H9 (cell line): Measurements from ENCODE around the gene HOXD8. TPM values are rescaled to one million over a fixed set of nuclear protein-coding genes. Genes with fewer than 3 reads are reported as not detected.

ENCODE experiments used
- DNase-seq: peaks from one replicate; pipeline ENCODE4 v3.0.0-alpha.2; 2017
- H2AFZ ChIP-seq: one replicate; pipeline ENCODE4 v1.6.1; 2013; ENCODE audit warnings: mild to moderate bottlenecking, low read length, control low read depth, moderate library complexity
- H2AK5ac ChIP-seq: 2 replicates; pipeline ENCODE4 v1.6.1; 2013; ENCODE audit warnings: low read length, control low read depth, mixed read lengths; ENCODE audit not compliant: insufficient read length
- H2BK120ac ChIP-seq: one replicate; pipeline ENCODE4 v1.6.1; 2013; ENCODE audit warnings: low read depth, mild to moderate bottlenecking, low read length, control low read depth, inconsistent platforms; ENCODE audit not compliant: poor library complexity, severe bottlenecking
- H2BK12ac ChIP-seq: 2 replicates; pipeline ENCODE4 v1.6.1; 2013; ENCODE audit warnings: low read length, control low read depth, mixed read lengths, low read depth; ENCODE audit not compliant: insufficient read length
- H2BK15ac ChIP-seq: 2 replicates; pipeline ENCODE4 v1.6.1; 2013; ENCODE audit warnings: low read depth, low read length, control low read depth
- H2BK20ac ChIP-seq: one replicate; pipeline ENCODE4 v1.6.1; 2013; ENCODE audit warnings: low read depth, mild to moderate bottlenecking, low read length, control low read depth, inconsistent platforms; ENCODE audit not compliant: poor library complexity, severe bottlenecking
- H2BK5ac ChIP-seq: 2 replicates; pipeline ENCODE4 v1.6.1; 2013; ENCODE audit warnings: low read length, control low read depth, mixed read lengths; ENCODE audit not compliant: insufficient read length
- H3K14ac ChIP-seq: 2 replicates; pipeline ENCODE4 v1.6.1; 2013; ENCODE audit warnings: low read length, control low read depth; ENCODE audit not compliant: insufficient read depth
- H3K18ac ChIP-seq: 2 replicates; pipeline ENCODE4 v1.6.1; 2013; ENCODE audit warnings: low read depth, mild to moderate bottlenecking, mixed read lengths, low read length, control low read depth; ENCODE audit not compliant: insufficient read length
- H3K23ac ChIP-seq: 2 replicates; pipeline ENCODE4 v1.6.1; 2013; ENCODE audit warnings: low read length, control low read depth, mixed read lengths, low read depth; ENCODE audit not compliant: insufficient read length
- H3K23me2 ChIP-seq: 2 replicates; pipeline ENCODE4 v1.6.1; 2013; ENCODE audit warnings: low read depth, mild to moderate bottlenecking, mixed read lengths, low read length, control low read depth; ENCODE audit not compliant: insufficient read length, poor library complexity, severe bottlenecking
- H3K27ac ChIP-seq: 2 replicates; pipeline ENCODE4 v1.5.1; 2013; ENCODE audit warnings: low read length, control low read depth, mixed read lengths, low read depth; ENCODE audit not compliant: insufficient read length
- H3K27me3 ChIP-seq: 2 replicates; pipeline ENCODE4 v1.6.1; 2013; ENCODE audit warnings: low read length, control low read depth, inconsistent platforms; ENCODE audit not compliant: insufficient read depth
- H3K4ac ChIP-seq: 2 replicates; pipeline ENCODE4 v1.6.1; 2013; ENCODE audit warnings: low read depth, mild to moderate bottlenecking, control low read depth, inconsistent platforms, low read length, moderate library complexity
- H3K4me1 ChIP-seq: 2 replicates; pipeline ENCODE4 v1.6.1; 2013; ENCODE audit warnings: low read length, control low read depth, inconsistent platforms; ENCODE audit not compliant: insufficient read depth
- H3K4me2 ChIP-seq: 2 replicates; pipeline ENCODE4 v1.6.1; 2013; ENCODE audit warnings: low read length, control low read depth, mixed read lengths; ENCODE audit not compliant: insufficient read length, insufficient read depth
- H3K56ac ChIP-seq: 2 replicates; pipeline ENCODE4 v1.6.1; 2013; ENCODE audit warnings: low read depth, mild to moderate bottlenecking, mixed read lengths, low read length, control low read depth; ENCODE audit not compliant: insufficient read length
- H3K79me1 ChIP-seq: 2 replicates; pipeline ENCODE4 v1.6.1; 2013; ENCODE audit warnings: low read depth, mild to moderate bottlenecking, moderate library complexity, low read length, control low read depth, inconsistent platforms; ENCODE audit not compliant: insufficient read depth, poor library complexity, severe bottlenecking
- H3K79me2 ChIP-seq: 2 replicates; pipeline ENCODE4 v1.6.1; 2013; ENCODE audit warnings: low read length, control low read depth, inconsistent platforms; ENCODE audit not compliant: insufficient read depth
- H3K9ac ChIP-seq: 2 replicates; pipeline ENCODE4 v1.6.1; 2013; ENCODE audit warnings: low read length, control low read depth, mixed read lengths; ENCODE audit not compliant: insufficient read length; ENCODE audit errors: extremely low read depth
- H3K9me3 ChIP-seq: one replicate; pipeline ENCODE4 v1.6.1; 2013; ENCODE audit warnings: low read depth, low read length, inconsistent platforms; ENCODE audit not compliant: control insufficient read depth
- H3T11ph ChIP-seq: one replicate; pipeline ENCODE4 v1.6.1; 2013; ENCODE audit warnings: mild to moderate bottlenecking, low read length, control low read depth, inconsistent platforms
- H4K20me1 ChIP-seq: one replicate; pipeline ENCODE4 v1.6.1; 2013; ENCODE audit not compliant: control insufficient read depth, insufficient read length, insufficient read depth
- H4K5ac ChIP-seq: 2 replicates; pipeline ENCODE4 v1.6.1; 2013; ENCODE audit warnings: low read depth, mild to moderate bottlenecking, mixed read lengths, low read length, control low read depth; ENCODE audit not compliant: insufficient read length
- H4K8ac ChIP-seq: replicated peaks from 2 replicates; pipeline ENCODE4 v1.6.1; 2013; ENCODE audit warnings: low read length, control low read depth, mixed read lengths, low read depth; ENCODE audit not compliant: insufficient read length
- H4K91ac ChIP-seq: 2 replicates; pipeline ENCODE4 v1.6.1; 2013; ENCODE audit warnings: low read depth, mild to moderate bottlenecking, moderate library complexity, mixed read lengths, low read length, control low read depth; ENCODE audit not compliant: insufficient read length
- H3K27ac Mint-ChIP-seq, 3 experiments: 2 replicates in 2 of 3; 3 replicates in 1 of 3; pipeline ENCODE4 v1.8.0; 2020 to 2021; ENCODE audit warnings: mixed read lengths in 3 of 3, mild to moderate bottlenecking in 1 of 3, moderate library complexity in 1 of 3
- H3K27me3 Mint-ChIP-seq: 2 replicates; pipeline ENCODE4 v1.8.0; 2021; ENCODE audit warnings: low read depth, mild to moderate bottlenecking, moderate library complexity, mixed read lengths
- H3K36me3 Mint-ChIP-seq, 3 experiments: 2 replicates in 2 of 3; 3 replicates in 1 of 3; pipeline ENCODE4 v1.8.0; 2020 to 2021; ENCODE audit warnings: low read depth in 3 of 3, mixed read lengths in 3 of 3; ENCODE audit not compliant: insufficient read depth in 1 of 3
- H3K4me1 Mint-ChIP-seq, 2 experiments: 2 replicates each; pipeline ENCODE4 v1.8.0; 2020; ENCODE audit warnings: mixed read lengths in 2 of 2
- H3K4me3 Mint-ChIP-seq, 2 experiments: 2 replicates in 1 of 2; 3 replicates in 1 of 2; pipeline ENCODE4 v1.8.0; 2020 to 2021; ENCODE audit warnings: mild to moderate bottlenecking in 2 of 2, mixed read lengths in 2 of 2, moderate library complexity in 1 of 2
- H3K9me3 Mint-ChIP-seq, 2 experiments: 2 replicates in 1 of 2; 3 replicates in 1 of 2; pipeline ENCODE4 v1.8.0; 2020; ENCODE audit warnings: mild to moderate bottlenecking in 2 of 2, mixed read lengths in 2 of 2, moderate library complexity in 1 of 2
- WGBS: extraction: QIAGEN DNeasy Blood & Tissue Kit; methylation state at CpG from one replicate; pipeline ENCODE4 v1.1.7; 2013; ENCODE audit warnings: missing lambda C conversion rate, low lambda C conversion rate, mixed read lengths; ENCODE audit not compliant: insufficient read length; ENCODE audit errors: extremely low coverage; 5-methylcytosine and 5-hydroxymethylcytosine counted together
- total RNA-seq: library from RNA; stranded (reverse); gene quantifications from 2 replicates; pipeline ENCODE4 v1.2.1, GENCODE V29; 2021
- TF ChIP-seq, protein P1 (sequence below): fragments of 200-600 bp; sonication (generic); conservative IDR thresholded peaks from 3 replicates; pipeline ENCODE4 v1.8.0; 2021; ENCODE audit warnings: antibody characterized with exemption, mild to moderate bottlenecking

HOXD8 gene
- total RNA-seq, 1 experiment from 2014 or later: not detected

DNA sequence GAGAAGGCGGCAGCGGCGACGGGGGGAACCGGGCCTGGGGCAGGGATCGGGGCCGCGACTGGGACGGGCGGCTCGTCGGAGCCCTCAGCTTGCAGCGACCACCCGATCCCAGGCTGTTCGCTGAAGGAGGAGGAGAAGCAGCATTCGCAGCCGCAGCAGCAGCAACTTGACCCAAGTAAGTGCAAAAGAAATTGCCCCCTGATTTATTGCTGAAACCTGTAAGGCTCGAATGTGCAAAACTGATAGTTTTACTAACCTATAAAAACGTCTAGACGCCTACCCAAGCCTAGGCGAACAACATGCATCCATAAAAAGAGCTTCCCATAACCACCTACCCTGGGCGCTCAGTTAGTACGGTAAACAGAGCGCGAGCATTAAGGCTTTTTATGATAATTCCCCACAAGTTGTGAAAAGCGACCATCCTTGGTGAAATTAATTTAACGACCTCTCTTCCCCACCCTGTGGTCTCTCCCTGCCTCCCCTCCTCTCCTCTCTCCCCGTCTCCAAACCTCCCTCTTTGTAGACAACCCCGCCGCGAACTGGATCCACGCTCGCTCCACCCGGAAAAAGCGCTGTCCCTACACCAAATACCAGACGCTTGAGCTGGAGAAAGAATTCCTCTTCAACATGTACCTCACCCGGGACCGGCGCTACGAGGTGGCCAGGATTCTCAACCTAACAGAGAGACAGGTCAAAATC lies 5.9 kb upstream of the HOXD8 start:
- H2AK5ac ChIP-seq: no peak overlapping the region

More for the DNA sequence above, 5.9 kb upstream of the HOXD8 start:
- H4K8ac ChIP-seq: no peak overlapping the region
- no peak overlapping the region for H3T11ph ChIP-seq
- no peak overlapping the region for H2BK15ac ChIP-seq
- H3K9me3 ChIP-seq: no peaks in the 10 kb centered on the region
- H3K79me1 ChIP-seq: no peaks in the 10 kb centered on the region
- no peak overlapping the region for H3K56ac ChIP-seq
- TF ChIP-seq, protein P1, sequence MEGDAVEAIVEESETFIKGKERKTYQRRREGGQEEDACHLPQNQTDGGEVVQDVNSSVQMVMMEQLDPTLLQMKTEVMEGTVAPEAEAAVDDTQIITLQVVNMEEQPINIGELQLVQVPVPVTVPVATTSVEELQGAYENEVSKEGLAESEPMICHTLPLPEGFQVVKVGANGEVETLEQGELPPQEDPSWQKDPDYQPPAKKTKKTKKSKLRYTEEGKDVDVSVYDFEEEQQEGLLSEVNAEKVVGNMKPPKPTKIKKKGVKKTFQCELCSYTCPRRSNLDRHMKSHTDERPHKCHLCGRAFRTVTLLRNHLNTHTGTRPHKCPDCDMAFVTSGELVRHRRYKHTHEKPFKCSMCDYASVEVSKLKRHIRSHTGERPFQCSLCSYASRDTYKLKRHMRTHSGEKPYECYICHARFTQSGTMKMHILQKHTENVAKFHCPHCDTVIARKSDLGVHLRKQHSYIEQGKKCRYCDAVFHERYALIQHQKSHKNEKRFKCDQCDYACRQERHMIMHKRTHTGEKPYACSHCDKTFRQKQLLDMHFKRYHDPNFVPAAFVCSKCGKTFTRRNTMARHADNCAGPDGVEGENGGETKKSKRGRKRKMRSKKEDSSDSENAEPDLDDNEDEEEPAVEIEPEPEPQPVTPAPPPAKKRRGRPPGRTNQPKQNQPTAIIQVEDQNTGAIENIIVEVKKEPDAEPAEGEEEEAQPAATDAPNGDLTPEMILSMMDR: no peak
- H2BK5ac ChIP-seq: no peak overlapping the region
- H3K27ac Mint-ChIP-seq: no peak overlapping the region
- H4K20me1 ChIP-seq: no peaks in the 10 kb centered on the region
- peak; percentile 32 for DNase-seq
- H4K5ac ChIP-seq: no peak overlapping the region
- no peak overlapping the region for H2BK20ac ChIP-seq
- H3K79me2 ChIP-seq: no peaks in the 10 kb centered on the region
- H3K23ac ChIP-seq: no peak overlapping the region
- no peak overlapping the region for H2AFZ ChIP-seq
- no peak overlapping the region for H3K9ac ChIP-seq
- peaks cover 95% of the 10 kb centered on the region for H3K27me3 ChIP-seq
- peaks cover 99% of the 10 kb centered on the region for H3K27me3 Mint-ChIP-seq
- peak overlapping the region; percentile 17 to 44; a peak in 3 of 5 replicates for H3K4me3 Mint-ChIP-seq
- no peak overlapping the region for H3K14ac ChIP-seq
- H4K91ac ChIP-seq: no peak overlapping the region
- peaks cover 2 to 21% of the 10 kb centered on the region in 2 experiments; a peak in 4 of 5 replicates for H3K9me3 Mint-ChIP-seq
- WGBS: no CpG with 5 or more reads among the region's 40 CpGs
- no peaks in the 10 kb centered on the region; a peak in 2 of 7 replicates for H3K36me3 Mint-ChIP-seq
- H3K4ac ChIP-seq: no peak overlapping the region
- no peak overlapping the region for H2BK120ac ChIP-seq
- no peak overlapping the region for H2BK12ac ChIP-seq
- no peak overlapping the region for H3K27ac ChIP-seq
- no peaks in the 10 kb centered on the region for H3K23me2 ChIP-seq
- H3K4me2 ChIP-seq: no peak overlapping the region
- H3K18ac ChIP-seq: no peak overlapping the region
- peaks cover 6 to 15% of the 10 kb centered on the region in 2 experiments for H3K4me1 Mint-ChIP-seq
- no peaks in the 10 kb centered on the region for H3K4me1 ChIP-seq
